GM21717 (cell line): ENCODE data around the gene CHCHD6.

Experiments
- ATAC-seq: cut with Tn5 transposase; IDR thresholded peaks from one replicate; pipeline ENCODE4 v1.9.1; 2021; ENCODE audit warnings: mild to moderate bottlenecking, moderate library complexity; ENCODE audit not compliant: unreplicated experiment

CHCHD6 gene

DNA sequence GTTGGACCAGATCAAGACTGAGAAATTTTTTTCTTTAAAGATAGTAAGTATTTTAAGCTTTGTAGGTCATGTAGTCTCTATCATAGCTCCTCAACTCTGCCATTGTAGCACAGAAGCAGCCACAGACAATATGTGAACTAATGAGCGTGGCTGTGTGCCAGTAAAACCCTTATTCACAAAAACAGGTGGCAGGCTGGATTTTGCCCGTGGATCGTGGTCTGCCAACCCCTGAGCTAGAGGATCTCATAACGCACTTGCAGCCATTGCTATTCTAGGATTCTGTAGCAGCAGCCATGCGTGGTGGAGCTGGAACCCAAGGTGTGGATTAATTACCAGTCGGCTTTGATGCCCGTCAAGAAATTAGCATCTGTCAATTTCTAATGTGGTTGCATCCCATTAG lies 210.2 kb downstream of the CHCHD6 start:
- ATAC-seq, result no peak

GRCh38 chr3:126915015-126915414 lies 211.0 kb downstream of the CHCHD6 start:
- no peak for ATAC-seq

GRCh38 chr3:126916546-126916945 lies 212.5 kb downstream of the CHCHD6 start:
- no peak for ATAC-seq

- no peak for ATAC-seq
Measured at GRCh38 chr3:126917232-126917804, 213.3 kb downstream of the CHCHD6 start.

DNA sequence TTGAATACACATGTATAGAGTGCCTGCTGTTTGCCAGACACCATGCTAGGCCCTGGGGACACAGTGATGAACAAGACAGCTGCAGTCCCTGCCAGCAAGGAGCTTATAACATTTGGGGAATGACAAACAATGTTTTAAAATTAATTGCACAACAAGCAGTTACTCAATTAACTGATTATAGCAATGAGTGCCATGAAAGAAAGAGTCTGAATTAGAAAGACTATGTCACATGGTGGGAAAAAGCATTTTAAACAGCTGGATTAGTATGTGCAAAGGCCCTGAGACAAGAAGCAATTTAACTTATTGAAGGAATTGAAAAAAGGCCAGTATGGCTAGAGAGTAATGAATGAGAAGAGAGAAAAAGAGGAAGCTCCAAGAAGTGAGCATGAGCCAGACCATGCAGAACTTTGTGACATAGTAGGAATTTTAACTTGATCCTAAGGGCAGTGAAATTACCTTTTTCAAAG lies 214.3 kb downstream of the CHCHD6 start:
- ATAC-seq, result no peak

- ATAC-seq, result no peak
Measured at GRCh38 chr3:126921085-126921824, 217.2 kb downstream of the CHCHD6 start.

- no peak for ATAC-seq
Measured at GRCh38 chr3:126922466-126922865, 218.4 kb downstream of the CHCHD6 start.

DNA sequence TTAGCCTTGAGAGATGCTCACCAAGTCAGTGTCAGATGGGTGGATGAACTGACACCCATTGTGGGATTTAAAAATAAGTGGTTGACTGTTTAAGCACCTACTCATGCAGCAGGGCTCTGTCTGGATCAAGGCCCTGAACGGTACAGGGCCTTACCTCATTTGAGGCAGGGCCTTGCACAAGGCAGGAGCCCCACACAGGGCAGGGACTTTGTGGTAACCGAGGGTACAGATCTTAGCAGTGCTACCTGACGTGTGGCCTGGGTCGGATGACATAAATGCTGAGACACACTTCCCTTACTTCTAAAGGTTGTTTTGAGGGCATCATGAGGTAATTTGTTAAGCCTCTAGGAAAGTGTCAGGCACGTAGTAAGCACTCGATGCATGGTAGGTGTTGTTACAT lies 219.4 kb downstream of the CHCHD6 start:
- ATAC-seq, result no peak

- ATAC-seq, result no peak
Measured at GRCh38 chr3:126923895-126924294, 219.9 kb downstream of the CHCHD6 start.

GRCh38 chr3:126924458-126924857 lies 220.4 kb downstream of the CHCHD6 start:
- no peak for ATAC-seq

- ATAC-seq, result no peak
Measured at GRCh38 chr3:126925411-126926171, 221.6 kb downstream of the CHCHD6 start.

- ATAC-seq, result no peak
Measured at GRCh38 chr3:126926684-126927400, 222.8 kb downstream of the CHCHD6 start.

DNA sequence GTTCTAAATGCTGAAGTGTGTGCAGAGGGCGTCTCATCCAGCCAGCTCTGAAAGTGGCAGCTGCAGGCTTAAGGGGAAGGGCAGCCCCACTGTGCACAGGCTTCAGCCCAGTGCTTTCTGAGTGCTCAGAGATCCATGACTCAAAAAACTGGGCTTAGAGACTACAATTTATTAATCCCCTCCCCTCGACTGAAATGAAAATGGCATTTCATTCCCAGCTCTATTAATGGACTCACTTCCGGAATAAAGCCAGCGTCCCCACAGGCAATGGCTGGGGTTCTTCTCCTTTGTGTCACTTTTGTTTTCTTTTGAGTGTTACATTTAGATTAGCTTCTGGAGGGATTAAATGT lies 223.3 kb downstream of the CHCHD6 start:
- no peak for ATAC-seq

GRCh38 chr3:126927846-126928245 lies 223.8 kb downstream of the CHCHD6 start:
- ATAC-seq, result no peak

GRCh38 chr3:126928921-126929474 lies 225.0 kb downstream of the CHCHD6 start:
- ATAC-seq, result no peak

GRCh38 chr3:126930936-126931600 lies 227.0 kb downstream of the CHCHD6 start:
- ATAC-seq, result no peak

- ATAC-seq, result no peak
Measured at GRCh38 chr3:126931806-126932187, 227.8 kb downstream of the CHCHD6 start.

DNA sequence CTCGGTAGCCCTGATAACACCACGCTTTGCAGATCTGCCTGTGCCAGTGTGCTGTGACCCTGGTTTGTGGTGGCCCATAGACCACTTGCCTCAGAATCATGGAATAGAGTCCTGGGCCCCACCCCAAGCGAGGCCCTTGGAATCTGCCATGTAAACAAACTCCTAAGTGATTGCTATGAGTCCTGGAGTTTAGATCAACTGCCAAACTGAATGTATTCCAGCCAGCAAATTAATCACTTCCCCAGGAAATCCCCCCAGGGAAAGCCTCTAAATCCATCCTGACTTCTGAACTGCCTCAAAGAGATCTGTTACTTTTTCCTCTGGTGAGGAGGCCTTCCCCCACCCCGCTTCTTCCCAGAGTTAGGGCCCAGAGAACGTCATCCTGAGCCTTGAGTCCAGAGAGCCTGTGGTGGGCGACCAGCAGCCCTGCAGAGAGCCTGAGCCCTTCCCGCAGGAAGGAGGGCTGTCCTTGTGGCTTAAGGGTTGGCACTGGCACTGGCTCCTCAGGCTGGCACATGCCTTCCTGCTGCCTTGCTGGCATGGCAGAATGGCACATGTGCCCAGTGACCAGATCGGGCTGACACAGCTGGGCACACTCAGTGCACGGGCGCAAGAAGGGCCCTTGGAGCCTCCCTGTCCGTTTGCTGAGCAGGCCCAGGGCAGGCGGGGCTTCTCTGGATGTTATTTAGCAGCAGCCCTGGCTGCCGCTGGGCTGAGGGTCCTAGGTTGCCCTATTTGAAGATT lies 228.3 kb downstream of the CHCHD6 start:
- ATAC-seq, result no peak

- no peak for ATAC-seq
Measured at GRCh38 chr3:126934031-126934531, 230.0 kb downstream of the CHCHD6 start.

GRCh38 chr3:126934991-126935390 lies 231.0 kb downstream of the CHCHD6 start:
- ATAC-seq, result no peak
